Activated CD4-positive, alpha-beta T cell treated with anti-CD3 and anti-CD28 coated beads, Interleukin-2, amount 50 U/mL, for 48 hours (primary cell): Measurements from ENCODE around the gene CCDC78.
A peak's percentile ranks its signal among the peaks of the same experiment; 100 is the strongest.

Experiments
- DNase-seq, 2 experiments: peaks; one replicate each; pipeline ENCODE4 v3.0.0-alpha.2; 2020

CCDC78 gene

GRCh38 chr16:709566-710499 is 16.4 kb downstream of the CCDC78 start:
- DNase-seq: no peak

GRCh38 chr16:708959-709358 is 17.3 kb downstream of the CCDC78 start:
- DNase-seq: no peak

- DNase-seq: no peak
These were observed 18.2 kb downstream of the CCDC78 start for GRCh38 chr16:708019-708418.

GRCh38 chr16:707062-707538 is 19.1 kb downstream of the CCDC78 start:
- DNase-seq: no peak

GRCh38 chr16:706189-707061 is 19.8 kb downstream of the CCDC78 start:
- DNase-seq: no peak

- DNase-seq: no peak
These were observed 20.6 kb downstream of the CCDC78 start, which contains the start of gene FBXL16 for GRCh38 chr16:705431-706188. FBXL16 (minus strand) TSS chr16:705801; CDS start chr16:697405, 8,396 bp downstream.

- DNase-seq: no peak
These were observed 21.5 kb downstream of the CCDC78 start for GRCh38 chr16:704552-705380.

- no peak for DNase-seq
These were observed 22.2 kb downstream of the CCDC78 start for GRCh38 chr16:704047-704446.

GRCh38 chr16:703406-703805 is 22.8 kb downstream of the CCDC78 start:
- no peak for DNase-seq

- no peak for DNase-seq
These were observed 23.9 kb downstream of the CCDC78 start for GRCh38 chr16:702341-702740.

GRCh38 chr16:700684-701584 is 25.3 kb downstream of the CCDC78 start:
- DNase-seq: peak; percentile 41 to 43

GRCh38 chr16:698911-699671 is 27.2 kb downstream of the CCDC78 start:
- DNase-seq: no peak

GRCh38 chr16:695355-696089 is 30.7 kb downstream of the CCDC78 start:
- peak; percentile 73 to 77 for DNase-seq

- DNase-seq: peak in 1 of 2 experiments; percentile 27
These were observed 31.3 kb downstream of the CCDC78 start for GRCh38 chr16:694863-695354.

GRCh38 chr16:694187-694862 is 31.9 kb downstream of the CCDC78 start:
- DNase-seq: no peak

GRCh38 chr16:693766-694165 is 32.5 kb downstream of the CCDC78 start:
- no peak for DNase-seq

GRCh38 chr16:693364-693763 is 32.9 kb downstream of the CCDC78 start:
- no peak for DNase-seq
